ENCODE data around the gene B4GALT2. TPM values are rescaled to one million over a fixed set of nuclear protein-coding genes. Genes with fewer than 3 reads are reported as not detected.

Gene B4GALT2
- total and polyA plus RNA-seq, 9 of the 15 experiments (the other 6 are each of a cell fraction or from before 2014, with no cell fraction given): 1.3 to 86.8 (median 43.8) TPM

GRCh38 chr1:43958351-43959255 lies 20.4 kb upstream of the B4GALT2 start (continued):
- TF ChIP-seq MNT (conservative IDR thresholded peaks at IDR 0.05) (0 out of 4 replicates have a peak, but pooled peaks of 1 of the 2 experiments have one; percentile 35), CREM (IDR thresholded peaks at IDR 0.05; ENCODE audit: low read depth) (peak; percentile 65), TCF3 (CRISPR knock-in tag; IDR thresholded peaks at IDR 0.05) (peak; percentile 91), TAL1 (IDR thresholded peaks at IDR 0.05) (peak; percentile 77)

GRCh38 chr1:43960798-43961197 lies 18.2 kb upstream of the B4GALT2 start:
- H4K20me1 ChIP-seq (replicated peaks; ENCODE audit: control insufficient read depth, insufficient read depth, low read length): peaks cover 9% of the 10 kb centered on the region; the same call in 1 of the 2 replicates
- H3K27me3 ChIP-seq (ENCODE audit: control insufficient read depth in 2 of 2, insufficient read depth in 2 of 2, low read length in 2 of 2): no peaks in the 10 kb centered on the region
- BruUV-seq (replicated peaks): no TSS peak
- H3K4me3 ChIP-seq: no peak overlapping the region
- no peak overlapping the region for H3K4me2 ChIP-seq (ENCODE audit: insufficient read depth, low read length)
- peaks cover 75% of the 10 kb centered on the region for H3K36me3 ChIP-seq (ENCODE audit: control insufficient read depth, insufficient read depth, low read length)
- H3K4me1 ChIP-seq (replicated peaks in 1 of 2; ENCODE audit: control insufficient read depth in 2 of 2, insufficient read depth in 2 of 2, low read length in 2 of 2): peaks cover 16 to 18% of the 10 kb centered on the region in 2 experiments; a peak in 4 of 5 replicates
- H3K9ac ChIP-seq (ENCODE audit: insufficient read depth in 1 of 2, low read depth in 2 of 2, low read length in 2 of 2): peak overlapping the region in 1 of 2 experiments; percentile 33; a peak in 1 of 4 replicates
- no peaks in the 10 kb centered on the region for H3K79me2 ChIP-seq (ENCODE audit: control insufficient read depth, insufficient read depth, low read length)
- H3K27ac ChIP-seq (ENCODE audit: extremely low read depth, low read depth, low read length): no peak overlapping the region
- ChIA-PET CTCF (ENCODE audit: low intra/inter-chr PET ratio) (no interaction called here), POLR2A (no interaction called here)
- H2AFZ ChIP-seq (ENCODE audit: low read depth, low read length): no peak overlapping the region
- in situ Hi-C loops (cut with MboI): no loop called here
- no peaks in the 10 kb centered on the region for H3K9me3 ChIP-seq (replicated peaks; ENCODE audit: control insufficient read depth, insufficient read depth, low read depth, low read length)
- 92% methylated on average over 8 of the region's 8 CpGs for WGBS (ENCODE audit: insufficient coverage, low coverage, missing lambda C conversion rate)
- FAIRE-seq (no peak), DNase-seq (ENCODE audit: extremely low read depth in 1 of 4, low spot score in 3 of 4) (no peak), ATAC-seq (no peak)
- H3K9me1 ChIP-seq (ENCODE audit: control insufficient read depth, insufficient read depth, low read length): no peaks in the 10 kb centered on the region
- intact Hi-C loops (cut with micrococcal nuclease): no loop called here
- TF ChIP-seq, protein P1, sequence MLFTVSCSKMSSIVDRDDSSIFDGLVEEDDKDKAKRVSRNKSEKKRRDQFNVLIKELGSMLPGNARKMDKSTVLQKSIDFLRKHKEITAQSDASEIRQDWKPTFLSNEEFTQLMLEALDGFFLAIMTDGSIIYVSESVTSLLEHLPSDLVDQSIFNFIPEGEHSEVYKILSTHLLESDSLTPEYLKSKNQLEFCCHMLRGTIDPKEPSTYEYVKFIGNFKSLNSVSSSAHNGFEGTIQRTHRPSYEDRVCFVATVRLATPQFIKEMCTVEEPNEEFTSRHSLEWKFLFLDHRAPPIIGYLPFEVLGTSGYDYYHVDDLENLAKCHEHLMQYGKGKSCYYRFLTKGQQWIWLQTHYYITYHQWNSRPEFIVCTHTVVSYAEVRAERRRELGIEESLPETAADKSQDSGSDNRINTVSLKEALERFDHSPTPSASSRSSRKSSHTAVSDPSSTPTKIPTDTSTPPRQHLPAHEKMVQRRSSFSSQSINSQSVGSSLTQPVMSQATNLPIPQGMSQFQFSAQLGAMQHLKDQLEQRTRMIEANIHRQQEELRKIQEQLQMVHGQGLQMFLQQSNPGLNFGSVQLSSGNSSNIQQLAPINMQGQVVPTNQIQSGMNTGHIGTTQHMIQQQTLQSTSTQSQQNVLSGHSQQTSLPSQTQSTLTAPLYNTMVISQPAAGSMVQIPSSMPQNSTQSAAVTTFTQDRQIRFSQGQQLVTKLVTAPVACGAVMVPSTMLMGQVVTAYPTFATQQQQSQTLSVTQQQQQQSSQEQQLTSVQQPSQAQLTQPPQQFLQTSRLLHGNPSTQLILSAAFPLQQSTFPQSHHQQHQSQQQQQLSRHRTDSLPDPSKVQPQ (CRISPR knock-in tag; IDR thresholded peaks at IDR 0.05; ENCODE audit: borderline replicate concordance): no peak
- no peak for TF ChIP-seq TCF7 (IDR thresholded peaks at IDR 0.05; ENCODE audit: borderline replicate concordance)
- TF ChIP-seq COPS2 (conservative IDR thresholded peaks at IDR 0.05): no peak
- no peak for TF ChIP-seq BCOR (IDR thresholded peaks at IDR 0.05)
- no peak for TF ChIP-seq CREB5 (CRISPR knock-in tag; IDR thresholded peaks at IDR 0.05)
- TF ChIP-seq, protein P2, sequence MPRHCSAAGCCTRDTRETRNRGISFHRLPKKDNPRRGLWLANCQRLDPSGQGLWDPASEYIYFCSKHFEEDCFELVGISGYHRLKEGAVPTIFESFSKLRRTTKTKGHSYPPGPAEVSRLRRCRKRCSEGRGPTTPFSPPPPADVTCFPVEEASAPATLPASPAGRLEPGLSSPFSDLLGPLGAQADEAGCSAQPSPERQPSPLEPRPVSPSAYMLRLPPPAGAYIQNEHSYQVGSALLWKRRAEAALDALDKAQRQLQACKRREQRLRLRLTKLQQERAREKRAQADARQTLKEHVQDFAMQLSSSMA (CRISPR knock-in tag; IDR thresholded peaks at IDR 0.05): no peak
- no peak for TF ChIP-seq ARID3A (IDR thresholded peaks at IDR 0.05; ENCODE audit: borderline replicate concordance, low read depth, low read length)

Measured in K562 (cell line).